ENCODE measurements around the gene C2orf15. TPM values are rescaled to one million over a fixed set of nuclear protein-coding genes. Genes with fewer than 3 reads are reported as not detected.

The C2orf15 gene
- polyA plus RNA-seq, 3 donors: 0.09 to 0.29 (median 0.11) TPM

DNA sequence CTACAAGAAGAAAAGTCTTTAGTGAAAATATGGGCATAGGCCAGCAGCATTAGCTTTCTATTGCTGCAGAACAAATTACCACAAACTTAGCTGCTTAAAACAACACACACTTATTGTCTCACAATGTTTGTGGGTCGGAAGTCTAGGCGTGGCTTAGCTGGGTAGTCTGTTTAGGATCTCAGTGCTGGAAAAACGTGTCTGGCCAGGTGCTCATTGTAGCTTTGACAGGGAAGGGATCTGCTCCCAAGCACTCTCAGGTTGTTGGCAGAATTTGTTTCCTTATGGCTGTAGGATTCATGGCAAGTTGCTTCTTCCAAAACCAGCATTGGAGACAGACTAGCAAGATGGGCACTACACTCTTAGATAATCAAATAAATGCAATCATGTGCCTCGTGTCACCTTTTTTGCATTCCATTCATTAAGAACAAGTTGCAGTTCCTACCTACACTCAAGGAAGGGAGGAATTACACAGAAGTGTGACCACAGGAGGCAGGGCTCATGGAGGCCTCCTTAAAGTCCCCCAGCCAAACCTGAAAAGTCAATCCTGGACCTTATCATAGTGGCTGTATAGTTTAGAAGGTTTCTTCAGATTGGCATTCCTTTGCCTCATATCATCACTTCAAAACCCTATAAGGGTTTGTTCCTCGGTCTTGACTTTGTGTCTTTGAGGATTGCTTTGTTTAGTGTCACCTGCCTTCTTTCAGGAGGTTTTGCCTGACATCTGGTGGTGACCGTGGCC, 56.8 kb downstream of the C2orf15 start:
- H3K36me3 Mint-ChIP-seq: peaks cover 31 to 40% of the 10 kb centered on the region in 2 donors
- intact Hi-C loops (cut with micrococcal nuclease): no loop called here
- no peak overlapping the region for H3K9ac ChIP-seq (ENCODE audit: insufficient read depth, low read length, poor library complexity, severe bottlenecking)
- no peaks in the 10 kb centered on the region for H3K79me2 ChIP-seq (ENCODE audit: insufficient read depth, low read length)
- TF ChIP-seq CTCF (IDR thresholded peaks at IDR 0.05): no peak
- H3K9me3 Mint-ChIP-seq: peaks cover 0 to 1% (median 0%) of the 10 kb centered on the region in 7 donors
- WGBS (ENCODE audit: insufficient coverage): 100% methylated on average over 1 of the region's 6 CpGs
- H3K36me3 ChIP-seq (replicated peaks in 1 of 2; ENCODE audit: control insufficient read depth in 1 of 2, insufficient read depth in 2 of 2, low read length in 2 of 2): peaks cover 37 to 49% of the 10 kb centered on the region in 2 donors
- H3K27ac Mint-ChIP-seq: peak overlapping the region in 2 of 7 donors; percentile 15 to 17
- no peaks in the 10 kb centered on the region for H3K27me3 Mint-ChIP-seq (ENCODE audit: low read depth in 3 of 3)
- no peaks in the 10 kb centered on the region for H3K4me1 ChIP-seq (ENCODE audit: control insufficient read depth in 1 of 2, insufficient read depth in 2 of 2, low read length in 2 of 2)
- H3K4me3 Mint-ChIP-seq: no peak overlapping the region
- no peak overlapping the region for H3K4me2 ChIP-seq (replicated peaks; ENCODE audit: extremely low read depth, low read length, poor library complexity, severe bottlenecking)
- no peaks in the 10 kb centered on the region for H4K20me1 ChIP-seq (ENCODE audit: insufficient read depth, low read length)
- no peak overlapping the region for H3K4me3 ChIP-seq (replicated peaks in 1 of 3; ENCODE audit: low read depth in 2 of 3, low read length in 3 of 3)
- no peak overlapping the region for H2AFZ ChIP-seq (ENCODE audit: insufficient read depth, low read depth, low read length, poor library complexity, severe bottlenecking)
- no peaks in the 10 kb centered on the region for H3K27me3 ChIP-seq (ENCODE audit: control insufficient read depth in 2 of 2, insufficient read depth in 2 of 2, low read length in 2 of 2)
- peaks cover 9% of the 10 kb centered on the region for H3K4me1 Mint-ChIP-seq
- no peaks in the 10 kb centered on the region for H3K9me3 ChIP-seq (replicated peaks in 1 of 2; ENCODE audit: control insufficient read depth in 1 of 2, insufficient read depth in 1 of 2, low read length in 2 of 2)
- no peak for DNase-seq
- H3K27ac ChIP-seq (ENCODE audit: low read depth in 1 of 2, low read length in 2 of 2): no peak overlapping the region

DNA sequence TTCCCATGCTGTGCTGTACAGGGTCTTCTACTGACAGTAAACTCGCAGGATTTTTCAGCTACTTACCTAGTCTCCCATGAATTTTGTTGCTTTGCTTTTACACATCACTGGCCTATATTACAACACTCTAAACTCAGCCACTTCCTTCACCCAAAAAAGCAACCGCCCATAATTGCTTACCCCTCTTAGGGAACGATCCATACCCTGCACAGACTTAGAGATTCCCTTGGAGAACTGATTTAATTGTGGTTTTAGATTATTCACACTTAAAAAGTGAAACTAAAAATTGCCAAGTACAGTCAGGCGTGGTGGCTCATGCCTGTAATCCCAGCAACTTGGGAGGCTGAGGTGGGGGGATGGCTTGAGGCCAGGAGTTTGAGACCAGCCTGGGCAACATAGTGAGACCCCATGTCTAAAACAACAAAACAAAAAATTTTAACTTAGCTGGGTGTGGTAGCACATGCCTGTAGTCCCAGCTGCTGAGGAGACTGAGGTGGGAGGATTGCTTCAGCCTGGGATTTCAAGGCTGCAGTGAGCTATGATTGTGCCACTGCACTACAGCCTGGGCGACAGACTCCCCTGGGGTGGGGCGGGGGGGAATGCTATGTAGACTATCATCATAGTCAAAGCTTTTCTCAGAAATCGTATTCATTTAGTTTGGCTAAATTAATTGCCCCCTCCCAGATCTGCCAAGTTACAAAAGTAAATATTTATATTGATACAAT, 58.7 kb downstream of the C2orf15 start:
- H3K9me3 ChIP-seq (replicated peaks in 1 of 2; ENCODE audit: control insufficient read depth in 1 of 2, insufficient read depth in 1 of 2, low read length in 2 of 2): peaks cover 2 to 3% of the 10 kb centered on the region in 2 donors
- H3K27ac Mint-ChIP-seq: peak overlapping the region in 3 of 7 donors; percentile 33 to 54 (median 35)
- no peak overlapping the region for H3K4me3 ChIP-seq (replicated peaks in 1 of 3; ENCODE audit: low read depth in 2 of 3, low read length in 3 of 3)
- H3K4me1 ChIP-seq (ENCODE audit: control insufficient read depth in 1 of 2, insufficient read depth in 2 of 2, low read length in 2 of 2): no peaks in the 10 kb centered on the region
- no peak overlapping the region for H3K27ac ChIP-seq (ENCODE audit: low read depth in 1 of 2, low read length in 2 of 2)
- peaks cover 0 to 8% (median 7%) of the 10 kb centered on the region in 7 donors for H3K9me3 Mint-ChIP-seq
- peaks cover 9% of the 10 kb centered on the region for H3K4me1 Mint-ChIP-seq
- H3K27me3 ChIP-seq (ENCODE audit: control insufficient read depth in 2 of 2, insufficient read depth in 2 of 2, low read length in 2 of 2): no peaks in the 10 kb centered on the region
- no peaks in the 10 kb centered on the region for H4K20me1 ChIP-seq (ENCODE audit: insufficient read depth, low read length)
- no peak for DNase-seq
- no peak for TF ChIP-seq CTCF (IDR thresholded peaks at IDR 0.05)
- 80% methylated on average over 2 of the region's 7 CpGs for WGBS (ENCODE audit: insufficient coverage)
- peaks cover 26 to 31% of the 10 kb centered on the region in 2 donors for H3K36me3 Mint-ChIP-seq
- H3K4me3 Mint-ChIP-seq: no peak overlapping the region
- H3K36me3 ChIP-seq (replicated peaks in 1 of 2; ENCODE audit: control insufficient read depth in 1 of 2, insufficient read depth in 2 of 2, low read length in 2 of 2): peaks cover 28 to 34% of the 10 kb centered on the region in 2 donors
- H2AFZ ChIP-seq (ENCODE audit: insufficient read depth, low read depth, low read length, poor library complexity, severe bottlenecking): no peak overlapping the region
- no peaks in the 10 kb centered on the region for H3K27me3 Mint-ChIP-seq (ENCODE audit: low read depth in 3 of 3)
- no peaks in the 10 kb centered on the region for H3K79me2 ChIP-seq (ENCODE audit: insufficient read depth, low read length)
- H3K9ac ChIP-seq (ENCODE audit: insufficient read depth, low read length, poor library complexity, severe bottlenecking): no peak overlapping the region
- intact Hi-C loops (cut with micrococcal nuclease): no loop called here
- H3K4me2 ChIP-seq (replicated peaks; ENCODE audit: extremely low read depth, low read length, poor library complexity, severe bottlenecking): no peak overlapping the region

Small RNA genes within 50 kb of the gene (small RNA-seq; reads per million reads assigned to genes)
- gene AC092587.1 (ENCODE audit: insufficient read length, low read depth): not detected

Other genes starting within 250 kb of the C2orf15 start
- under 1 TPM; 0.12 to 0.35 (median 0.28) TPM for gene CRACDL, start 205.5 kb upstream of the C2orf15 start, polyA plus RNA-seq
- gene TSGA10, start 13.2 kb downstream of the C2orf15 start, polyA plus RNA-seq: 1 to 10 TPM in 1 of 3 donors, under 1 TPM in 2; 0.32 to 2.2 (median 0.79) TPM
- gene LIPT1, start 13.3 kb downstream of the C2orf15 start, polyA plus RNA-seq: 1 to 10 TPM; 6.1 to 8.2 (median 7.5) TPM
- gene MITD1, start 39.4 kb downstream of the C2orf15 start, polyA plus RNA-seq: 10 to 100 TPM; 24.9 to 33.8 (median 25.4) TPM
- 10 to 100 TPM in 1 of 3 donors, 1 to 10 TPM in 2; 6.3 to 14.2 (median 9.7) TPM for gene MRPL30, start 39.5 kb downstream of the C2orf15 start, polyA plus RNA-seq
- not detected for gene LYG2, start 114.0 kb downstream of the C2orf15 start, polyA plus RNA-seq
- gene LYG1, start 159.5 kb downstream of the C2orf15 start, polyA plus RNA-seq: 1 to 10 TPM in 1 of 3 donors, under 1 TPM in 1, not detected in 1; 0.29 to 5.6 TPM
- gene TXNDC9, start 194.6 kb downstream of the C2orf15 start, polyA plus RNA-seq: 10 to 100 TPM in 2 of 3 donors, 1 to 10 TPM in 1; 8.8 to 45.6 (median 40.3) TPM
- gene EIF5B, start 195.7 kb downstream of the C2orf15 start, polyA plus RNA-seq: 1 to 10 TPM in 2 of 3 donors, under 1 TPM in 1; 0.58 to 3.2 (median 1.5) TPM